ENCODE data around the gene ZC4H2.
"Not testable (repeated sequence)": the region's sequence is repeated elsewhere in the genome, so short reads cannot be mapped to it uniquely, and the experiment has no call there.

Gene ZC4H2, protein sequence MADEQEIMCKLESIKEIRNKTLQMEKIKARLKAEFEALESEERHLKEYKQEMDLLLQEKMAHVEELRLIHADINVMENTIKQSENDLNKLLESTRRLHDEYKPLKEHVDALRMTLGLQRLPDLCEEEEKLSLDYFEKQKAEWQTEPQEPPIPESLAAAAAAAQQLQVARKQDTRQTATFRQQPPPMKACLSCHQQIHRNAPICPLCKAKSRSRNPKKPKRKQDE

DNA sequence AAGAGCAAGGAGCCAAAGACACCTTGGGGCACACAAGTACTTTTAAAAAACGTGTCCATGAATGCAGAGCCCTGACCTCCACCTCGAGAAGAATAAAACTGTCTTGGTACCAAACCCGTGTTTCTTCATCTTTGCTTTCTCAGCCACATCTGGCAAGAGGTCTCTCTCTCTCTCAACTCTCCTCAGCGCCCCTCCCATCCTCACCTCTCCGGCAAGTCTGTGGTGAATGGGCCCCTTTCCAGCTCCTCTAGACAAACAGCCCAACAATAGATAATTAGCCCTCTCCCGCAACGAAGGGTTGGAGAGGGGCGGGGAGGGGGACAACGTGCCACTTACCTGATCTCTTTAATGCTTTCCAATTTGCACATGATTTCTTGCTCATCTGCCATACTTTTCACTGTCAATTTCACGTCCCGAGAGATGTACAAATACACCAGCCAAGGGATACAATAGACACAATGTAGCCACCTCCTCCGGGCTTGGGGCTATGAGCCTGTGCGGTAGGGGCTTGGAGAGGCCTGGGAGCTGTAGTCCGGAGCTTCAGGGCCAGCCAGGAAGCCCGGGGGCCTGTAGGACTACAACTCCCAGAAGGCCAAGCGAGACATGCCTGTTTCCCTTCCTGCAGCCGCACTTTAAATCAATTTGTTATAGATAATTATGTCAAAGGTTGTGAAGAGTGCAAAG, at the start of gene ZC4H2:
Gene ZC4H2, minus strand, starts transcription at position 462 of the 684 bp plus-strand sequence. Its CDS starts 73 bp downstream, at position 389.
- peak; percentile 45 for DNase-seq (ENCODE audit: low read depth)

DNA sequence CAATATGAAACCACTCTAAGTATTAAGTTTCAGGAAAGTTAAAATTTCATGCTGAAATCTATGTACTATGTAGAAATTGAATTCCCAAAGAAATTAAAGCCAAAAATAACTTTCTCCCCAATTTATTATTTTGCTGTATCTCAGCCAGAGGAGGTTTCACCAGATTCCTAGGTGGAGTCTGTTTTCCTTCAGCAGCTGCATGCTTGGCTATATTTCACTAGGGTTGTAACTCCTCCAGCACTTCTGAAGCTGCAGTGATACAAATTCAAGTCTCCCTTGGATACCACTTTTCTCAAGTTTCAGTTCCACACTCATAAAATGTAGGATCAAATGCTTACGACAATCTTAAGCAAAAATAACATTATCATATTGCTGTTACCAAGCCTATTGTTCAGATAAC, 41.2 kb upstream of the ZC4H2 start:
- no peak for DNase-seq (ENCODE audit: low read depth)

DNA sequence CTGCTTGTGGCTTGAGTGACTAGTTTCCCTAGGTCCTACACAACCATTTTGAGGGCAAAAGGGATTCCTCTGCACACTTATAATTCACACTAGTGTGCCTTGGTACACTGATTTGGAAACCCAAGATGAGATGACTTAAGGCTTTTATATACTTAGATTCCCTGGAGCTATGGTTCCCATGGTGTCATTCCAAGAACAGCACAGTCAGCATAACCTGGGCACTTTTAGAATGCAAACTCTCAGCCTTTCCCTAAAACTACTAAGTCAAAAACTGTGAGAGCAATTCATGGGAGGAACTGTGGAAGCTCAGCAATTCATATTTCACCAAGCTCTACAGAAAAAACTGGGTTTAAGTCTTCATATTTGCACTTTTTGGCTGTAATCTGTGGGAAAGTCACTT, 38.0 kb upstream of the ZC4H2 start:
- no peak for DNase-seq (ENCODE audit: low read depth)

DNA sequence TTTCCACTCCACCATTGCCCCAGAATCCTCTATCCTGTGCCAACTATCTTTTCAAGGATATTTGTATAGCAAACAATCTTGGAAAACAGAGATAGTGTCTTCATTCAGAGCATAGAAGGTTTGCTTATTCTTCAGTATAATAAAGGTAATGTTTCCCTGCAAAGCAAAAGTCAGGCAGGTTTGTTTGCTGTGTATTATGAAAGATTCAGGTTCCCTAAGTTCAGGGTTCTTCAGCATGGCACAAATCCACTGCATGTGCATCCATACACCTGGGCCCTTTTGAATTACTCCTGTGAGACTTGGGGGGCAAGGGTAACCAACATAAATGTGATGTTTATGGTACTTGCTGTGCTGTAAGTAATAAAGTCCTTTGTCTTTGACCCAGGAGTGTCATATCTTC, 33.2 kb upstream of the ZC4H2 start:
- DNase-seq (ENCODE audit: low read depth) = no peak

DNA sequence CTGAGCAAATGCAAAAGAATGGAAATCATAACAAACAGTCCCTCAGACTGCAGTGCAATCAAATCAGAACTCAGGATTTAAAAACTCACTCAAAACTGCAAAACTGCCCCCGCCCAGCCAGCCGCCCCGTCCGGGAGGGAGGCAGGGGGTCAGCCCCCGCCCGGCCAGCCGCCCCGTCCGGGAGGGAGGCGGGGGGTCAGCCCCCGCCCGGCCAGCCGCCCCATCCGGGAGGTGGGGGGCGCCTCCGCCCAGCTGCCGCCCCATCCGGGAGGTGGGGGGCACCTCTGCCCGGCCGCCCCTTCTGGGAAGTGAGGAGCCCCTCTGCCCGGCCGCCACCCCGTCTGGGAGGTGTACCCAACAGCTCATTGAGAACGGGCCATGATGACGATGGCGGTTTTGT, 26.0 kb upstream of the ZC4H2 start:
- not testable (repeated sequence) for DNase-seq (ENCODE audit: low read depth)

DNA sequence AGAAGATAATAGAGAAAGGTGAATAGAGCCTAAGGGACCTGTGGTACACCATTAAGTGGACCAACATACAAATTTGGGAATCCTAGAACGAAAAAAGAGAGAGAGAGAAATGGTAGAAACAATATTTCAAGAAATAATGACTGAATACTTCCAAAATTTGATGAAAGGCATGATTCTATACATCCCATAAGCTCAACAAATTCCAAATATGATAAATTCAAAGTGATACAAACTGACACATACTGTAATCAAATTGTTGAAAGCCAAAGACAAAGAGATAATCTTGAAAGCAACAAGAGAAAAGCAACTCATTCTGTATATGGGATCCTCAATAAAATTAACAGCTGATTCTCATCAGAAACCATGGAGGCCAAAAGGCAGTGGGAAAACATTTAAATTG, 20.6 kb upstream of the ZC4H2 start:
- DNase-seq (ENCODE audit: low read depth) = no peak

DNA sequence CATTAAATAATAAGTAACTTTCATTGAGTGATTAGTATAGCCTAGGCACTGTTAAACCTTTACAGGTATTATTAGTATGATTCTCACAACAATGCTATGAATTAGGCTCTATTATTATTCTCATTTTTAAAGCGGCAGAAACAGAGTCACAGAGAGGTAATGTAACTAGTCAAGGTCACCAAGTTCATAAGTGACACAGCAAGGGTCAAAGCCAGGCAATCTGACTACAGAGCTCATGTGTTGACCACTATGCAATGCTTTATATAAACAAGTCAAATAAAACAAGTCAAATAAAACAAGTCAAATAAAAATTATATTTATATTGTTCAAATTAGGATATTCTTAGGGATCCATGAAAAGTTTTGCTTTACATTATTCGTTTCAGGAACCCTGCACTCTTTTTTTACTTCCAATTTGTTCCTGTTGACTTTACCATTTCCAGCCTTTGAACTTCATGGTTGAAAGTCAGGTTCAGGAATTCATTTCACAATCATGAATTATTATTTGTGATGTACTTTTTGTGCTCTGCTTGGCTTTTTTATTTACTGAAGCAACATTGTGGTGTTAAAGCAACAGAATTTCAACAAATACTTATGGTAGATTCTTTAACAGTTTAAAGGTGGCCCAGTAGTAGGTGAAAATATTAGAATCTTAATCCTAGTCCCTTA, 18.0 kb upstream of the ZC4H2 start:
- no peak for DNase-seq (ENCODE audit: low read depth)

DNA sequence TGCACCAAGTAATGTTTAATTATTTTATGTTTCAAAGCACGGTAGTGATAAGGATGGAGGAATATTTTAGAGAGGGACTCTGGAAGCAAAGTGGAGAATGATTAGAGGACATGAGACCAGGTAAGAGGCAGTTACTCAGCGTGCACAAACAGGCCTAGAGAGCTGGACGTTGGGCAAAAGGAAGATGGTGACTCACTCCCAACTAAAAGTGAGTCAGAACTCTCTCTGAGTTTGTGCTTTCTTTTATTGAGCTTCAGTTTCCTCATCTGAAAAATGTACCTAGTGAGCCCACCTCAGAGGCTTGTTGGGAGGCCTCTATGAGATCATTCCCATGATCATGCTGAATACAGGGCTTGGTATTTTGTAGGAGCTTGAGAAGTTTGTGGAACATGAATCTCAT, 1.6 kb upstream of the ZC4H2 start:
- no peak for DNase-seq (ENCODE audit: low read depth)

DNA sequence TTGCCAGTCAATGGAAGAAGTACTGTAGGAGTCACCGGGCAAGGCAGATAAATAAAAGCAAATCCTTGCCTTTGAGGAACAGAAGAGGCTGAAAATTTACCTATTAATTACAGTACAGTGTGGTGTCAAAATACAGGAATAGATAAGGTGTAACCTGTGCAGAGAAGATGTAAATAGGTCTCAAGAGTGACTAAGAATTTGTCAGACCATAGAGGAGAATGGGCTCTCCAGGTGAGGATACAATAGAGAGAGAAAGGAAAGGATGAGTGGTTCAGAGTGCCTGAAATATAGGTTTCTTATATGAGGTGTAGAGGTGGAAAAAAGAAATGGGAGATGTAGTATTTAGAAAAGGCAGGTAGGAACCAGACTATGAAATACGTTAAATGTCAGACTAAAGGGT, 801 bp upstream of the ZC4H2 start:
- no peak for DNase-seq (ENCODE audit: low read depth)

DNA sequence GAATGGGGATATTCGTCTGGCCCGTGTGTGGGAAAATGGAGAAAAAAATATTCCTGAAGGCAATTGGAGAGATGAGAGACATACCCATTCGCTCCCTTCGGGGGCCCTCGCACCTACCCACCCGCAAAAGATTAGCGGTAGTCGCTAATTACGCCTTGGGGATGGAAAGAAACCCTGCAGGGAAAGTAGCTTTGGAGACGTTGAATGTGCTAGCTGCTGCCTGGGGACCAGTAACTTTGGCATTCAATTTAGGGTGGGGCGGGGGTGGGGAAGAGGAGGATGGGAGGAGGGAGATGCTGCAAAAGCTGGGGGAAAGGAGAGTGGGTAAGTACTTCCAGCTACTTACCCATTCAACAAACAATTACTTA, 407 bp upstream of the ZC4H2 start:
- no peak for DNase-seq (ENCODE audit: low read depth)

DNA sequence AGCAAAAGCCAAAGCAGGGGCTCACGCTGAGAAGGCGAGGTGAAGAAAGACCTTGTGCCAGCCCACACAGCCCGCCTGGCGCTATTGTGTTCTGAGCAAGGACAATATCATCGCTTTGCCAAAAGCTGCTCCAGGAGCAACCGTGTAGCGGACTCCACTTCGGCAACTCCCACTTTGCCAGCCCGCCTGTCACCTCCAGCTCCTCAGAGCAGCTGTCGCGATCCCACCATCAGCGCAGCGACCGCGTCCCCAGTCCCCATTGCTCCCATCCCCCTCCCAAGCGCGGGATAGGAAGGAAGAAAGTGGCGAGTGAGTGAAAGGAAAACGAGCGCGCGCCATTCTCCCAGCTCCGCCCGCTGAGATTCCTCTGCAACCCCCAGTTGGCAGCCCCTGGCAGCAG, 759 bp downstream of the ZC4H2 start:
- no peak for DNase-seq (ENCODE audit: low read depth)

DNA sequence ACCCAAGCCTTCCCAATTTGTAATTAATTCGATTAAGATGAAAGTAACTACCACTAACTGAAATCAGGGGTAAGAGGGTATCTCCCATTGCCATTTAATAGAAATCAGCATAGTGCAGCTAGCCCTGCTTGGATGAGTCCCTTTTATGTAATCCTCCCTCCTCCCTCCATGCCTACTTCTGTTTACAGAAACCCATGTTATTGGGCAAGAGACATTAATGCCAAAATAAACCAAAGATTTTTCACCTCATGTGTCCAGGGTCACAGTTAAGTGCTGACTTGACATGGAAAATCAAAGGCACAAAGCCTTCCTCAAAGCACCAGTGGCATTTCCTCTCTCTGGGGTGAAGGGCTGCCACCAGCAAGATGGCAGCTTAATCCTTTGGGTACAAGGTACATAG, 50.8 kb downstream of the ZC4H2 start:
- no peak for DNase-seq (ENCODE audit: low read depth)

DNA sequence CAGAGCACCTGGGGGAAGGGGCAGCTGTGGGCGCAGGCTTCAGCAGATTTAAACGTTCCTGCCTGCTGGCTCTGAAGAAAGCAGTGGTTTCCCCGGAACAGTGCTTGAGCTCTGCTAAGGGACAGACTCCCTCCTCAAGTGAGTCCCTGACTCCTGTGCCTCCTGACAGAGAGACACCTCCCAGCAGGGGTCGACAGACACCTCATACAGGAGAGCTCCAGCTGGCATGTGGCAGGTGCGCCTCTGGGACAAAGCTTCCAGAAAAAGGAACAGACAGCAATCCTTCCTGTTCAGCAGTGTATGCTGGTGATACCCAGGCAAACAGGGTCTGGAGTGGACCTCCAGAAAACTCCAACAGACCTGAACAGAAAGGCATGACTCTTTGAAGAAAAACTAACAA, 68.1 kb downstream of the ZC4H2 start:
- no peak for DNase-seq (ENCODE audit: low read depth)

DNA sequence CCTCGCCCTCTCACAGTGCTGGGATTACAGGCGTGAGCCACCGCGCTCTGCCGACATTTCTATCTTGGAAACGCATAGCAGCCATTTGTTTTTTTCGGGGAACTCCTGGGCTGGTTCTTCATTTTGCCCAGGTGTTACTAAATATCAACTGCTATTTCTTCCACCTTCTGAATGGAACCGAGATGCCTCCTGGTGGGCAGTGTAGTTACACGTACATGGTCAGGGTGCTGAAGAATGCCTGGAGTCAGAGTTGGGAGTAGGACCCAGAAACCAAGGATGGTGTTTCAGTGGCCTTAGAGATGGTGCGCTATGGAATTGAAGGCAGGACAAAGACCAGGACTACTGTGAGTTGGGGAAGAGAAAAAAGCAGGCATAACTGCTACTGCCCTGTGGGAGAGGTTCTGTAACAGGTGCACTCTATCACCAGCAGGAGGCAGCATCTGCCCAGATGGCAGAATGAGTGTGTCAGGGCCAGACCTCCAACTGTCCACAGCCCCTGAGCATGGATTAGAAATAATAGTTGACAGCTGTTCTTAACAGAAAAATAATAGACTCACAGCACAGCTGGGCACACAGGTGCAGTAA, 81.7 kb downstream of the ZC4H2 start:
- DNase-seq (ENCODE audit: low read depth) = peak; percentile 9

DNA sequence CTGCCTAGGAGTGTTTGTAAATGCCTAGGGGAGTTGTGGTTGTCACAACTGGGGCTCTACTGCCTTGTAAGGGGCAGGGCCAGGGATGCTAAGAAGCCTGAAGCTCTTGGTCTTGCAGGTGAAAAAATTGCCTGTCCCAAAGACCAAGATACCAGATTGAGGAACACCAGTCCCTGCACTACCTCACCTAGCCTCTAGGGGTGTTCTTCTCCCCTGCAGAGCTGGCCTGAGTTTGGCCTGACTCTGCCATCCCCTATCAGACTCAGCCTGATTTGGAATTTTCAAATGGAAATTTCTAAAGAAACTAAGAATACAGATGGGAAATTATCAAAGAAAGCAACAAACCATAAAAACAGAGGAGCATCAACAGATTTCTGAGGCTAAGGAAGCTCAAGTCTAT, 90.4 kb downstream of the ZC4H2 start:
- no peak for DNase-seq (ENCODE audit: low read depth)

DNA sequence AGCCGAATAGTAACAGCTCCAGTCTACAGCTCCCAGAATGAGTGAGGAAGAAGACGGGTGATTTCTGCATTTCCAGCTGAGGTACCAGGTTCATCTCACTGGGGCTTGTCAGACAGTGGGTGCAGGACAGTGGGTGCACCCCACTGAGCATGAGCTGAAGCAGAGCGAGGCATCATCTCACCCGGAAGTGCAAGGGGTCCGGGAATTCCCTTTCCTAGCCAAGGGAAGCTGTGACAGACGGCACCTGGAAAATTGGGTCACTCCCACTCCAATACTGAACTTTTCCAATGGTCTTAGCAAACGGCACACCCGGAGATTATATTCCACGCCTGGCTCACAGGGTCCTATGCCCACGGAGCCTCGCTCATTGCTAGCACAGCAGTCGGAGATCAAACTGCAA, 97.5 kb downstream of the ZC4H2 start:
- DNase-seq (ENCODE audit: low read depth) = not testable (repeated sequence)

DNA sequence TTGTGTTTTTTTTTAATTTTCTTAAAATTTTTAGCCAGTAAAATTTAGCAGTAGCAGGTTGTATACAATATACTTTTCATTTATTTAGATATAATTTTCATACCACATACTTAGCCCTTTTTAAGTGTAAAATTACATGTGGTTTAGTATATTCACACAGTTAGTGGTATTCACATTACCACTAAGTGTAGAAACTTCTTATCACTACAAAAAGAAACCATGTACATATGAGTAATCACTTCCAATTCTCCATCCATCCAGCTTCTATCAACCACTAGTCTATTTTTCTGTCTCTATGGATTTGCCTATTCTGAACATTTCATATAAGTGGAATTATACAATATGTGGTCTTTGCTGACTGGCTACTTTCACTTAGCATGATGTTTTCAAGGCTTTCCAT, 109.0 kb downstream of the ZC4H2 start:
- no peak for DNase-seq (ENCODE audit: low read depth)
